ENCODE results near the gene RTP5. TPM values are rescaled to one million over a fixed set of nuclear protein-coding genes. Genes with fewer than 3 reads are reported as not detected.

Gene RTP5
- total and polyA plus RNA-seq, 12 donors = 0.15 TPM; not detected in 11

GRCh38 chr2:241859436-241860183 lies 9.9 kb upstream of the RTP5 start:
- no peaks in the 10 kb centered on the region for H3K36me3 ChIP-seq
- peaks cover 0 to 28% (median 18%) of the 10 kb centered on the region in 7 donors for H3K27me3 ChIP-seq
- H3K4me1 ChIP-seq = peaks cover 22 to 41% (median 27%) of the 10 kb centered on the region in 9 donors
- H3K4me3 ChIP-seq = peak overlapping the region in 8 of 10 donors; percentile 27 to 47 (median 42)
- intact Hi-C loops (cut with DNase I) = loop anchor here in 3 of 10 donors (10.0 kb wide), 2 partner anchors 55 to 125 kb away; partner anchors contain the start of genes NEU4 (in 2 of the 3) and D2HGDH (in 1 of the 3)
- TF ChIP-seq CTCF (IDR thresholded peaks at IDR 0.05) = peak in 2 of 9 donors; percentile 26 to 35
- H3K9me3 ChIP-seq = no peaks in the 10 kb centered on the region
- DNase-seq (peak; percentile 67 to 73), ATAC-seq (peak; percentile 53 to 84 (median 71))
- H3K27ac ChIP-seq = peak overlapping the region; percentile 80 to 98 (median 92)
- WGBS, 2 donors = 23 to 26% methylated on average over 30 of the region's 30 CpGs

- Histone ChIP-seq H3K36me3 (no peaks in the 10 kb centered on the region), H3K4me1 (peaks cover 18 to 38% (median 21%) of the 10 kb centered on the region in 9 donors), H3K9me3 (no peaks in the 10 kb centered on the region), H3K27me3 (peaks cover 0 to 36% (median 19%) of the 10 kb centered on the region in 7 donors), H3K4me3 (peak overlapping the region in 8 of 10 donors; percentile 27 to 47 (median 42)), H3K27ac (peak overlapping the region; percentile 80 to 98 (median 92))
- intact Hi-C loops (cut with DNase I) = loop anchor here in 2 of 10 donors (10.0 kb wide), 1 partner anchor 56 kb away; the partner anchor contains the start of gene NEU4 (in 2 of the 2)
- 87% methylated on average over 9 to 10 of the region's 10 CpGs for WGBS, 2 donors
- peak in 1 of 2 donors; percentile 29 for DNase-seq
- peak; percentile 20 to 60 (median 40) for ATAC-seq
- TF ChIP-seq CTCF (IDR thresholded peaks at IDR 0.05) = peak in 4 of 9 donors; percentile 8 to 31 (median 28)
Observed at GRCh38 chr2:241860184-241861078, 9.1 kb upstream of the RTP5 start.

- H3K9me3 ChIP-seq = no peaks in the 10 kb centered on the region
- intact Hi-C loops (cut with DNase I) = loop anchor here in 2 of 10 donors (10.0 kb wide), 1 partner anchor 56 kb away; the partner anchor contains the start of gene NEU4 (in 2 of the 2)
- 97 to 100% methylated on average over 1 of the region's 1 CpG for WGBS, 2 donors
Observed at GRCh38 chr2:241861264-241861663, 8.3 kb upstream of the RTP5 start.

More at GRCh38 chr2:241861264-241861663, 8.3 kb upstream of the RTP5 start:
- H3K36me3 ChIP-seq = no peaks in the 10 kb centered on the region
- DNase-seq = no peak
- no peak for ATAC-seq
- no peak overlapping the region for H3K27ac ChIP-seq
- peaks cover 18 to 38% (median 21%) of the 10 kb centered on the region in 9 donors for H3K4me1 ChIP-seq
- H3K4me3 ChIP-seq = no peak overlapping the region
- peaks cover 0 to 44% (median 23%) of the 10 kb centered on the region in 7 donors for H3K27me3 ChIP-seq
- no peak for TF ChIP-seq CTCF (IDR thresholded peaks at IDR 0.05)

Data from heart right ventricle (tissue), 16 donors.